DND-41 (cell line): Measurements from ENCODE around the gene PTK6.

Source experiments
- EZH2 ChIP-seq: IDR thresholded peaks from 3 replicates; pipeline ENCODE4 v1.6.1; 2012; ENCODE audit warnings: borderline replicate concordance, low read depth, mild to moderate bottlenecking, moderate library complexity, low read length, inconsistent platforms; ENCODE audit not compliant: severe bottlenecking
- TF ChIP-seq, protein P1 (sequence below): IDR thresholded peaks from 2 replicates; pipeline ENCODE4 v1.5.1; 2012; ENCODE audit warnings: borderline replicate concordance, low read length, moderate library complexity, mild to moderate bottlenecking; ENCODE audit not compliant: poor library complexity, severe bottlenecking; ENCODE audit errors: extremely low read depth

GRCh38 chr20:63518351-63518861, 18.8 kb downstream of the PTK6 start:
- TF ChIP-seq, protein P1, sequence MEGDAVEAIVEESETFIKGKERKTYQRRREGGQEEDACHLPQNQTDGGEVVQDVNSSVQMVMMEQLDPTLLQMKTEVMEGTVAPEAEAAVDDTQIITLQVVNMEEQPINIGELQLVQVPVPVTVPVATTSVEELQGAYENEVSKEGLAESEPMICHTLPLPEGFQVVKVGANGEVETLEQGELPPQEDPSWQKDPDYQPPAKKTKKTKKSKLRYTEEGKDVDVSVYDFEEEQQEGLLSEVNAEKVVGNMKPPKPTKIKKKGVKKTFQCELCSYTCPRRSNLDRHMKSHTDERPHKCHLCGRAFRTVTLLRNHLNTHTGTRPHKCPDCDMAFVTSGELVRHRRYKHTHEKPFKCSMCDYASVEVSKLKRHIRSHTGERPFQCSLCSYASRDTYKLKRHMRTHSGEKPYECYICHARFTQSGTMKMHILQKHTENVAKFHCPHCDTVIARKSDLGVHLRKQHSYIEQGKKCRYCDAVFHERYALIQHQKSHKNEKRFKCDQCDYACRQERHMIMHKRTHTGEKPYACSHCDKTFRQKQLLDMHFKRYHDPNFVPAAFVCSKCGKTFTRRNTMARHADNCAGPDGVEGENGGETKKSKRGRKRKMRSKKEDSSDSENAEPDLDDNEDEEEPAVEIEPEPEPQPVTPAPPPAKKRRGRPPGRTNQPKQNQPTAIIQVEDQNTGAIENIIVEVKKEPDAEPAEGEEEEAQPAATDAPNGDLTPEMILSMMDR = no peak
- no peak for TF ChIP-seq EZH2
